ENCODE data around the gene NME9.

Gene NME9

DNA sequence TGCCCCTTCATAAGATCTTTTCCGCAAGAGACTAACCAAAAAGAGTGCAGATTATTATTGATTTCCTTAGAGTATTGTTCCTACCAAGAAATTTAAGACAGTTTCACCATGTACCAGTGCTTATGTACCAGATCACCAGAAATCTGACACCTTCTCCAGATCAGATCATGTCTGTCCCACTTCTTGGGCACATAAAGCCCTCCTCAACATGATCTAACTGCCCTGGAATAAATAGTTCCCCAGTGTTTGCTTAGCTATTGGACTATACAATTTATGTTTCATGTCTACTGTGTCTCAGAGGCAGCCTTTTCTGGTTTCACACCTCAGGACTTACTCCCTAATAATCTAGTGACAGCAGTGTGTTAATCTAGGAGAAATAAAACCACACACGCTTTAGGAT, 46.8 kb downstream of the NME9 start:
- no peak for DNase-seq (ENCODE audit: low spot score)

DNA sequence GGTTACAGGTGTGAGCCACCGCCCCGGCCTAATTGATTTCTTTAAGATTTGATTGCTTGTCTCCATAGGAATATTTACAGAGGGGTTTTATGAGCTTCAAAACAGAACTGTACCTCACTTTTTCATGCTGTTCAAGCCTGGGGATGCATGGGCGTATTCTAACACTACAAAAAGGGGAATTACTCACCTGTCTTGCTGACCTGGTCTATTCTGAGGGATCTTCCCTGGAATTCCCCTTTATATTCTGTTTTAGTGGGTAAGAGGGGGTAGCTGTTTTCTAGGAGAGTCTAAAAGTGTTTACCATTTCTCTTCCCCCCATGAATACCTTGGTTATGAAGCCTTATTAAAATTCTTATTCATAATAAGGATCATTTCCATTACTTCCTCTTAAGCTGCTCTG, 48.1 kb downstream of the NME9 start:
- no peak for DNase-seq (ENCODE audit: low spot score)

DNA sequence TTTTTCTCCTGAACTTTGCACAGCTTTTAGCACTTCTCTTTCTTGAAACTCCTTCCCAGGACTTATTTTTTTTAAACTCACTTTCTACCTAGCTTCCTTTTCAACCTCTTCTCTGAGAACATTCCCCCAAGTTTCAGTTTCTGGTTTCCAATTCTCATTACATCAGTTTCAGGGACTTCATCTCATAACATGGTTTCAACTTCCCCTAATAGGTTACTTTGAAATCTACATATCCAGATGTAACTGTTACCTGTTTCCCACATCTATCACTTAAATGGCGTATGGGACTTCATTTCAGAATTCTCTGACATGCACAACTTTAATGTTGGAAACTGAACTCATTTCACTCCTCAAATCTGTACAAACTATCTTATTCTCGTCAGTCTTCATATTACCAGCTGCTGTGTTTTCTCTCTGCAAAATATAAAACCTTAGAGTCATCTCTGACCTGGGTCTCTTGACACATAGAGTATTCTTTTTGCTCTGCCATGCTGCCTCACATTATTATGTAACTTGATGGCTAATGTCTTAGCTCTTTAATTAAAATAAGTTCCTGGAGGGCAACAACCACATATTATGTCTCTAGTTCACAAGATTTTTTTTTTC, 58.4 kb downstream of the NME9 start:
- DNase-seq (ENCODE audit: low spot score), result no peak

DNA sequence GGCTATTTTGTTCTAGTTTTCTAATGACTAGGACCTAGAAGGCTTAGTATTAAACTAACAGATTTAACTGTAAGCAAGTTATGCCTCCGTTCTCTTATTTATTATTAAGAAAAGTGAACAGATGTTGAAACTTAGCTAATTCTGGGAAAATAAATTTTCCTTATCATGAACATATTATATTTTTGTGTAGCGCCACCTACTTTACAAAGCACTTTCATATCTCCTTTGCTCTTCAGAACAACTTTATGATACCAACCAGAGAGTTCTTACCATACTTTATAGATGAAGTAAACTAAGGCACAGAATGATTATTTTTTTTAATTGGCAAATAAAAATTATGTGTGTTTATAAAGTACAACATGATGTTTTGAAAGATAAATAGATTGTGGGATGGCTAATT, 59.4 kb downstream of the NME9 start:
- no peak for DNase-seq (ENCODE audit: low spot score)

DNA sequence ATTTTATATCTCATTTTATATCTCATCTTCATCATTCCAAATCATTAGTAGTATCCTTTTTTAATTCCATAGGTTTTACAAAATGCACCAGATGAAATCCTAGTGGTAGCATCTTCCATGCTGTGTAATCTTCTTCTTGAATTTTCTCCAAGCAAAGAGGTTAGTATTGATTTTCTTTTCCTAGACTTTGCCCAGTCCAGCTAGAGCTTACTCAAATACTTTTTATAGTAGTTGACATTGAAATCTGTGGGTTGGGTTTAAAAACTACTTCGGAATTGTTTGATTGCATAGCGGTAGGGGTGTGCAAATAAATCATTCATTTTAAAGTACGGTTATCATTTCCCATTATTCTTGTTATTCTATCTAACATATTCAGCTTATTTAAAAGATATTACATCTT, 62.6 kb downstream of the NME9 start:
- no peak for DNase-seq (ENCODE audit: low spot score)

DNA sequence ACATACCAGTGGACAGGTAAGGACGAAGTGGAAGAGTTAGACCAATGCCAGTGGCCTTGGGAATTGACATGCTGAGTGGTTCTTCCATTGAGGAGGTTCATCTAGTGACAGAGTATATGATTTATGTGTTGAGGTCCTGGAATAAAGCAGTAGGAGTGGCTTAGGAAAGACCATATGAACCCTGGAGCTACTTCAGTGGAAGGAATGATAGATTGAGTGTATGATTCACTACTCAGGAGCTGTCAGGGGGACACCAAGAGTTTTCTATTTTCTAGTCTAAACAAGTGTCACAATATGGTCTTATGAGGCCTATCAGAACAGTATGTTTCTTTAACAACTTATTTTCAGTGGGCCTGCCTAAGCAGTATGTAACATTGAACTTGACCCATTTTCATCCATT, 63.9 kb downstream of the NME9 start:
- no peak for DNase-seq (ENCODE audit: low spot score)

DNA sequence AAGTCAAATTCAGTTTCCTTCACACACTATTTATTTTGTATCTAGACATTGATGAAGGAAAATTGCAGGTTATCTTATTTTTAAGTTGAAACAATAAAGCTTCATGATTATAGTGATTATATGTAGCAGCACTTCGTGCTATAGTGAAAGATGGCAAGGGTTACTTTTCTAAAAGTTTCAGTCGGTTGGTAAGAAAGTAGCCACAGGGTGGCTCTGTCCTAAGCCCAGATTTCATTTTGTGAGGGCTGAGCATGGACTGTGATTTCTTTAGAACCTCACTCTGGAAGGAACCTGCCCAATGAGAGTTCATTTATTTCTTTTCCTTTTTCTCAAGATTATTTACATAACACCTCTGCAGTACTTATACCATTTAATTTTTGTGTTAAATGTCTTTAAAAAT, 66.5 kb downstream of the NME9 start:
- DNase-seq (ENCODE audit: low spot score), result no peak

DNA sequence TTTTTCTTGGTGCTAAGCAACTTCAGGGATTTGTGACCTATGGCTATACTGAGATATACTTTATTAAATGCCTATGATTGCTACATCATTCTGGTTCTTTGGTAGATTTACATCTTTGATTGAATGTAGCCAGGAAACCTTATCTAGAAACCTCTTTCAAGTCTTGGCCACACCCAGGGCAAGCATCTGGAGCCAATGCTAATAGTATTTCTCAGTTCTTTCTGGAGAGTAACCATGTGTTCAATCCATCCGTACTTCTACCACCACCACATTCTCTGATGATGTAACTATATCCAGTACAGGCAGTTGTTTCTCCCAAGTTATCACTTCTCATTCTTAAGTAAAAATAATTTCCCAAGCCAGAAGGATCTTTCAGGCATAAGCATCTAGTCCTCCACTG, 69.0 kb downstream of the NME9 start:
- no peak for DNase-seq (ENCODE audit: low spot score)

DNA sequence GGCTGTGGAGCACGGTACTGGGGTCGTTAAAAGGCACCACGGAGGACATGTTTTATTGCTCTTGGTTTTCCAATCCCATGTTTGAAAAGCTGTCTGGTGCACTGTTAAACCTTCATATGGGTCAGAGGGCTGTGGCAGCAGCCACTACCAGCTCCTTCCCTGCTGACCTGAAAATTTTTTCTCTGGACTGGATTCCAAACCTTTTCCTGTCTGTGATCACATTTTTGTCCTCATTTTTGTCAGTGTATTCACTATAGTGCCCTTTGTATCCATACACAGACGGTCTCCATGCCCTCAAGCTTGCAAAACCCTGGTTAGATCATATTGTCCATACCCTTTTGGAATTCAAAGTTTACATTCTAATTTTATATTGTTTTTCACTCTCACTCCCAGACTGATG, 70.5 kb downstream of the NME9 start:
- no peak for DNase-seq (ENCODE audit: low spot score)

DNA sequence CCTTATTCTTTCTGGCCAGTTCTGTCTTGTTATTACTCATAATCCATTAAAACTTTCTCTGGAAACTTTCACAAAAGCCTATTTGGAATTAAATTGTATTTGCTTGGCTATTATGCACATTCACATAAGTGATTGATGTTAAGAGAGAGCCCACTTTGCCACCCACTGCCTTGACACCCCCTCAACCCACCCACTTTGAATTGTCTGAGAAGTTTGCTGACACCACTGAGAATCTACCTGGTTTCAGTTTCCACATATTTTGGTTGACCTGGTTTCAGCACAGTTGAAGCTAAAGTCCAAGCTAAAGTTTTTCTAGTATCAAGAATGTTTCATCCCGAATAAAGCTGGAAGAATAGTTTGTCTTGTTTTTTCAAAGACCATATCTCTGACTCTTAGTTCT, 71.7 kb downstream of the NME9 start:
- DNase-seq (ENCODE audit: low spot score), result no peak

DNA sequence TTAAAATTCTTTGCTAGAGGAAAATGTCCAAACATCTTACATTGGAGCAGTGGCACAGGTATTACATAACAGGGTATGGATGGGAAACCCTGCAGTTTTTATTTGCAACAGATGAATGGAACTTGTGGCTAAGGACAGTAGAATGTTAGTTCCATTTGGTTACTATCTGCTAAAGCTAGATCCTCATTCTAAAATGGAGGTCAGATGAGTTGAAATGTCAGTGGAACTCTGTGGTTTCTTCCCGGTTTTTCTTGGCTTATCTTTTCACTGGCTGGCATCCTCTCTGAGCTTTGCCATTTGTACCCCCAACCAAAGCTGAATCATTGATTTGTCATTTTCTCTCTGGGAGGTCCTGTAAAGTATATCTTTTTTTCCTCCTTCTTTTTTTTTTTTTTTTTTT, 73.6 kb downstream of the NME9 start:
- DNase-seq (ENCODE audit: low spot score), result no peak

DNA sequence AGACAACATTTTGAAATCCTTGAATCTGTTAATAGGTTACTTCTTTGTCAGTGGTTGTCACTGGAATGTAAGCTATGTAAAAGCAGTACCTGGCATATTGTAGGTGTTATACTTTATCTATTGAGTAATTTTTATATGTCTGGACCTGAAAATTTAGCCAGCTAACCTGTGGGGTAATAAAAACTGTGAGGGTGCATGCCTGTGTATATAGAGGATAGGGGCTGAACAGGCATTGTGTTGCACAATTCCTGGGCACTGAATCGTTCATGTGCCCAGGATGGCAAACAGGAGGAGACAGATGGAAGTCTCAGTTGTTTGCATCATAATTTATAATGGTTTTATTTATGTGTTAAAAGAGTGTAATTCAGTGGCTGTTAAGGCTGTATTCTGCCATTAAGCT, 75.4 kb downstream of the NME9 start:
- no peak for DNase-seq (ENCODE audit: low spot score)

DNA sequence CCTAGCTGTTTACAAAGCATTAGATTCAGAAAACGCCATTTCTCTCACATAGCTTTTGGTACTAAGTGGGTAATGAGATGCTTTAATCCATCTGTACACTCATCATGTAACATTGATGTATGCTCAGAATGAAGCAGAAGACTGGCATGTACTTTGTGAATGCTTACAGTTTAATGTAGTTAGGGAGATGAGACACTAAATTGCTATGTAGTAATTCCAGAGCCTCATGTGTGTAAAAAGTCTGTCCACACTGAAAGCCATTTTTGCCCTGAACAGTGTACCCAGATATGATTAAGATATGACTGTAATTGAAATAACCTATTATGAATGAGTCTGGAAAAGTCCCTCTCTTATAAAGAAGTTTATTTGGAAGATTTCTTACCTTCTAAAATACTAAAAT, 76.0 kb downstream of the NME9 start:
- no peak for DNase-seq (ENCODE audit: low spot score)
